Putamen (tissue), 1 donor: Measurements from ENCODE around the gene PRIMPOL.
"Not testable (repeated sequence)": the region's sequence is repeated elsewhere in the genome, so short reads cannot be mapped to it uniquely, and the experiment has no call there.

Experiments used
- DNase-seq: peaks from one replicate; pipeline ENCODE4 v3.0.0-alpha.2; 2016; ENCODE audit warnings: low spot score

PRIMPOL gene

GRCh38 chr4:184713887-184714286, 64.3 kb downstream of the PRIMPOL start:
- no peak for DNase-seq

- no peak for DNase-seq
These were observed 66.0 kb downstream of the PRIMPOL start for GRCh38 chr4:184715526-184715925.

GRCh38 chr4:184719407-184719806, 69.9 kb downstream of the PRIMPOL start:
- DNase-seq, result no peak

GRCh38 chr4:184721254-184721653, 71.7 kb downstream of the PRIMPOL start:
- no peak for DNase-seq

- no peak for DNase-seq
These were observed 73.3 kb downstream of the PRIMPOL start for GRCh38 chr4:184722798-184723197.

- DNase-seq, result no peak
These were observed 77.9 kb downstream of the PRIMPOL start for GRCh38 chr4:184727430-184727829.

- no peak for DNase-seq
These were observed 79.3 kb downstream of the PRIMPOL start for GRCh38 chr4:184728858-184729257.

GRCh38 chr4:184729946-184730345, 80.4 kb downstream of the PRIMPOL start:
- no peak for DNase-seq

GRCh38 chr4:184731056-184731455, 81.5 kb downstream of the PRIMPOL start:
- DNase-seq, result no peak

GRCh38 chr4:184732126-184732525, 82.6 kb downstream of the PRIMPOL start:
- no peak for DNase-seq

GRCh38 chr4:184733654-184734524, 84.4 kb downstream of the PRIMPOL start, which contains the start of gene CENPU:
Gene CENPU (minus strand): TSS chr4:184734096. CDS start chr4:184734062, 34 bp downstream.
- peak; percentile 97 for DNase-seq

- no peak for DNase-seq
These were observed 85.2 kb downstream of the PRIMPOL start for GRCh38 chr4:184734758-184735157.

- not testable (repeated sequence) for DNase-seq
These were observed 90.0 kb downstream of the PRIMPOL start for GRCh38 chr4:184739575-184739974.

GRCh38 chr4:184740980-184741391, 91.4 kb downstream of the PRIMPOL start:
- no peak for DNase-seq

- not testable (repeated sequence) for DNase-seq
These were observed 92.1 kb downstream of the PRIMPOL start for GRCh38 chr4:184741651-184742050.

- DNase-seq, result no peak
These were observed 94.1 kb downstream of the PRIMPOL start for GRCh38 chr4:184743650-184744049.

- no peak for DNase-seq
These were observed 94.7 kb downstream of the PRIMPOL start for GRCh38 chr4:184744236-184744635.
